ENCODE results near the gene ALDH5A1. TPM values are rescaled to one million over a fixed set of nuclear protein-coding genes. Genes with fewer than 3 reads are reported as not detected.

ALDH5A1 gene
- total and polyA plus RNA-seq, 2 of the 13 experiments (the other 11 are each of a cell fraction or from before 2014, with no cell fraction given): 12.8 to 32.5 TPM

DNA sequence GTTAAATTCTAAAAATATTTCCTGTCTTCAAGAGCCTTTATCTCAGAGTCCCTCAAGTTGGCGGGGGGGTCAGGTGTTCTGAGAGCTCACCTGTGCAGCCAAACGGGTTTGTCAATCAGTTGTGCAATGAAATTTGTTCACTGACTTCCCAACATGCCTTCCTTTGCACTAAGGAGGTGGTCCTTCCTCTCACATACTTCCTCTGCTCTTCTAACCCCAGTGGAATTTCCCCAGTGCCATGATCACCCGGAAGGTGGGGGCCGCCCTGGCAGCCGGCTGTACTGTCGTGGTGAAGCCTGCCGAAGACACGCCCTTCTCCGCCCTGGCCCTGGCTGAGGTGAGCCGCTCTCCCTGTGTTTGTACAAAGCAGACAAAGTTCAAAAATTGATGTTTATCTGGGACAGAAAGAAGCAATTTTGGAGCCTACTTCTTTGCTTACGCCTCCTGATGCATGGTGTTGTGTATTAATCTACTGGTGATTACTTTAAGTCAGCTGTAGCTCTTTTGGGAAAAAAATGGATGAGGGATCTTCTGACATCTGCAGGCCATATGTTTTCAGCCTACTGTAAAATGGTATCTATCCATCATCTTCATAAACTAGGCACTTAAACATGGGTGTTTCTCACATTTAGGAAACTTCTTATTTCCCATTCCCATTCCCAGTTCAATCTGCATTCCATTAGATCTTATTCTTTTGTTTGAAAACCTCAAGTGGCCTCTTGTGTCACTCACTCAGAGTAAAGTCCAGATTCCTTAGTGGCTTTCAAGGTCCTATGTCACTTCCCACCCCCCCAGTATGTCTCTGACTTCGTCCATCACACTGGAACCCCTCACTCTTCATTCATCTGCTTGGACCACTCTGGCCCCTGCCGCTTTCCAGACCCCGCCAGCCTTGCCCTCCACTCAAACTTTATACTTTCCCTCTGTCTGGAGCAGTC, 10.1 kb downstream of the ALDH5A1 start (continued):
- TF ChIP-seq ZBTB25 (CRISPR knock-in tag; IDR thresholded peaks at IDR 0.05): no peak
- peak; percentile 64 for TF ChIP-seq ZNF331 (CRISPR knock-in tag; IDR thresholded peaks at IDR 0.05)
- TF ChIP-seq SMAD1 (CRISPR knock-in tag; IDR thresholded peaks at IDR 0.05; ENCODE audit: borderline replicate concordance, low read depth): peak; percentile 55; the same call in 1 of the 2 replicates
- no peak for TF ChIP-seq JUNB (CRISPR knock-in tag; IDR thresholded peaks at IDR 0.05; ENCODE audit: borderline replicate concordance)
- peak; percentile 18; the same call in 1 of the 2 replicates for TF ChIP-seq ZFP37 (CRISPR knock-in tag; IDR thresholded peaks at IDR 0.05; ENCODE audit: borderline replicate concordance)
- no peak for TF ChIP-seq MBD4 (IDR thresholded peaks at IDR 0.05; ENCODE audit: borderline replicate concordance, low read length)
- TF ChIP-seq ZNF724P (CRISPR knock-in tag; IDR thresholded peaks at IDR 0.05; ENCODE audit: borderline replicate concordance): no peak
- TF ChIP-seq PHF8 (CRISPR knock-in tag; IDR thresholded peaks at IDR 0.05): 0 out of 2 replicates have a peak, but pooled peaks have one; percentile 26
- no peak; the same call in 1 of the 2 replicates for TF ChIP-seq ZNF33B (CRISPR knock-in tag; IDR thresholded peaks at IDR 0.05)
- TF ChIP-seq, protein P1, sequence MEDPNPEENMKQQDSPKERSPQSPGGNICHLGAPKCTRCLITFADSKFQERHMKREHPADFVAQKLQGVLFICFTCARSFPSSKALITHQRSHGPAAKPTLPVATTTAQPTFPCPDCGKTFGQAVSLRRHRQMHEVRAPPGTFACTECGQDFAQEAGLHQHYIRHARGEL (CRISPR knock-in tag; IDR thresholded peaks at IDR 0.05): no peak
- TF ChIP-seq SKI (IDR thresholded peaks at IDR 0.05; ENCODE audit: partially characterized antibody): peak; percentile 69
- peak; percentile 99 for TF ChIP-seq ZNF343 (CRISPR knock-in tag; IDR thresholded peaks at IDR 0.05)
- TF ChIP-seq ZSCAN30 (CRISPR knock-in tag; IDR thresholded peaks at IDR 0.05): no peak
- no peak for TF ChIP-seq ZNF230 (CRISPR knock-in tag; IDR thresholded peaks at IDR 0.05)
- peak; percentile 68; the same call in 1 of the 2 replicates for TF ChIP-seq PITX1 (CRISPR knock-in tag; IDR thresholded peaks at IDR 0.05)
- peak; percentile 28; the same call in 1 of the 2 replicates for TF ChIP-seq ZNF878 (CRISPR knock-in tag; IDR thresholded peaks at IDR 0.05)
- TF ChIP-seq MAF1 (CRISPR knock-in tag; IDR thresholded peaks at IDR 0.05; ENCODE audit: borderline replicate concordance): no peak
- TF ChIP-seq TAF1 (CRISPR knock-in tag; IDR thresholded peaks at IDR 0.05): 0 out of 2 replicates have a peak, but pooled peaks have one; percentile 17
- TF ChIP-seq PRDM4 (CRISPR knock-in tag; IDR thresholded peaks at IDR 0.05; ENCODE audit: borderline replicate concordance): no peak
- peak; percentile 43; the same call in 1 of the 2 replicates for TF ChIP-seq KLF6 (CRISPR knock-in tag; IDR thresholded peaks at IDR 0.05)
- peak; percentile 21; the same call in 1 of the 2 replicates for TF ChIP-seq ZNF160 (CRISPR knock-in tag; IDR thresholded peaks at IDR 0.05)
- no peak; the same call in 1 of the 2 replicates for TF ChIP-seq KLF15 (CRISPR knock-in tag; IDR thresholded peaks at IDR 0.05; ENCODE audit: borderline replicate concordance)
- TF ChIP-seq JARID2 (CRISPR knock-in tag; IDR thresholded peaks at IDR 0.05; ENCODE audit: insufficient replicate concordance): no peak

Measured in HepG2 (cell line).